ENCODE data around the gene PCCA.
"Not testable (repeated sequence)": the region's sequence is repeated elsewhere in the genome, so short reads cannot be mapped to it uniquely, and the experiment has no call there.

Gene PCCA

DNA sequence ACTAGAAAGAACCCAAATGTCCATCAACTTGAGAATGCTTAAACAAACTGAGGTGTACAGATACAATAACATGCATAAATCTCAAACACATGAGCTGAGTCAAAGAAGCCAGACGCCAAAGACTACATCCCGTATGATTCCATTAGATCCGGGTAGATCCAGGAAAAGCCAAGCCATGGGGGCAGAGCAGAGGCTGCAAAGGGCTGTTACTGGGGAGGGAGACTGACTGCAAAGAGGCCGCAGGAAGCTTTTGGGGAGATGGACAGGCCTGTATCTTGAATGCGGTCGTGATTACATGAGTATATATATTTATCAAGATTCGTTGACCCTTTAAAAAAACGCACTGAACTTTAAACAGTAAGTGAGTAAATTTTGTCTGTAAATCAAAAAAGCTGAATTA is 471.0 kb downstream of the PCCA start:
- DNase-seq: no peak

- DNase-seq: no peak
These were observed 471.7 kb downstream of the PCCA start for GRCh38 chr13:100560498-100561157.

DNA sequence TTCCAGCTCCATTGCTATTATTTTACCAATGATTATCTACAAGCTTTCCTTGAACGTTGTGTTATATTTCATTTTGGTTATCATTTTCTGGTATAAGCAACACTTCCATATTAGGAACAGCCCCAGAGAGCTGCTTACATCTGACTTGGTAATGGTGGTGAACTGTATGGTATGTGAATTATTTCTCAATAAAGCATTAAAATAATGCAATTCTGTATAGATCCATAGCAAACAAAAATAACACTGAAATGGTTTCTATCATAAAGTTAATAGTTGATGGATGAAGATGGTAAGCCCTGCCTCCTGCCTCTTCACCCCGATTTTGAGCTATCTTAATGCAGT is 472.2 kb downstream of the PCCA start:
- no peak for DNase-seq

- no peak for DNase-seq
These were observed 472.8 kb downstream of the PCCA start for GRCh38 chr13:100561599-100562204.

DNA sequence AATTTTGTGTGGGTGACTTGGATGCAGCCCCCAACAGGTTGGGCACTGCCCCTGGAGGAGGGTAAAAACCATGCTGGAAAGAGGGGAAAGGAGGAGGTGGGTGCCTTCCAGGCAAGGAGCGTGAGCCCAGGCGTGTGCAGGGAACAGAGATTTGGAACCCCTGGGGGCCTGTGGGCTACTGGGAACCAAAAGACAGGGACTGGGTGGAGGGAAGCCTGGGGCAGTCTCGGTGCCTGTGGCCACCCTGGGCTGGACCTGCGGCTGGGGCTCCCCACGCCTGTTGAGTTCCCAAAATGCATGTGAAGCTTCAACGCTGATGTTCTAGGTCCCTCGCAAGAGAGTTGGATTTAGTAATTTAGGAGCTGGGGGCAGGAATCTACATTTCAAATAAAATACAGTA is 474.9 kb downstream of the PCCA start:
- DNase-seq: no peak

DNA sequence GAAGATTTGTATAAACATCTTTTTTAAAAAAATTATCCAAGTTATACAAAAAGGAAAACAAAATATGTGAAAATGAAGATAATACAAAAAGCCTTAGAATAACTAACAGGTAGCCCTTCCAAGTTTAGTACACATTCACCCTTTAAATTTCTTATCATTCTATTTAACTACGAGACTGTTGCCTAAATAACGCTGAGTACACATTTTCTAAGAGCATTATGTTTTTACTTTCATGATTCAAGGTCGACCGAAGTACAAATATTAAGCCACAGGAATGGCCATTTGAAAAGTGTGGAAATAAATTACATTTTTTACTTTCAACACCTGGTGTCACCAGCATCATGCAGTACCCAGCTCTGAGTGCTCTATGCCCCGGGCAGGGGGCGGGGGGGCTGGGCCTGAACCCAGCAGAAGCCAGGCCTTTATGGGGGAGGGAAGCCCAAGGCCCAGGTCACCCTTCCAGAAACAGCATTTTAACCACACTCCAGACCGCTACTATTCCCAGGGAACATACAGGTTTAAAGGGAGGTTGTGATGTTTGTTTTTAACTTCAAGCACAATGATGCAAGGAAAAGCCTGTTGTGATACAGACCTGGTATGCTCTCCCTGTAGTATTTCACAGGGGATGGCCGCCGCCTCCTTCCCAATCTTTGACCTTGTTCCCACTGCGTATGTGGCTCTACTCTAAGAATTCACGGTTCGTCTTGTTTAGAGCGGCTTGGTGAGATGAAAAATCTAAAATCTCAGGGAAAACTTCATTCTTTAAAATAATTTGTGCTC is 475.7 kb downstream of the PCCA start:
- DNase-seq: no peak

GRCh38 chr13:100565286-100565685 is 476.4 kb downstream of the PCCA start:
- DNase-seq: no peak

DNA sequence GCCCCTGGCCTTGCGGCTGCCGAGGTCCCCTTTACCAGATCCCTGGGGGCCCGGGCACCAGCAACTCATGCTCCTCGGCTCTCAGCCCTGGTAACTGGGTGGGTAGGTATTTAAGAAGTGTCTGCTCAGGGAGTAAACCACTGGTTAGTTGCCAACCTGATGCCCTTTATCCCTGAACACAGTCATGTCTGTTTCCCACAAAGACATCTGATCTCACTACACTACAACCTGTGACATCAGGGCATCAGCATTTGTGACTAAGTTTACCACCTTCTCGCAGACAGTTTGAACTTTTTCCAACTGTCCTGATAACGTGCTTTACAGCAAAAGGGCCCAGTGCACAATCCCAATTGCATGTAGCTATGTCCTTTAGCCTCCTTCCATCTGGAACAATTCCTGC is 477.6 kb downstream of the PCCA start:
- no peak for DNase-seq

DNA sequence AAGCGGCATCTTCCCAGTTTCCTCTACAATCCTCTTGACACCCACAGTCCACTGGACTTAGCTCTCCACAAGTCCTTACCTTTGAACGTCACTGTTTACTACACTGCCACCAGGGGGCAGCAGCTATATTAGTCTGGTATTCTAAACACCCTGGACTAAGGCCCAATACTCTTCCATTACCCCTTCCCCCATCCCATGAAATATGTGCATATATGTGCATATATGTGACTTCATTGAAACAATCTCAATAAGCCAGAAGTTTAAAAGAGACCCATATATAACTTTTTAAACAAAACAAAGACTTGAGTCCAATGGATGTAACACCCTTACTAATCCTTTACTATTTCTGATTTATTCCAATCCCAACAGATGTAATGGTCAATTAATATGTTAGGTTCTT is 484.2 kb downstream of the PCCA start:
- peak; percentile 89 for DNase-seq

- DNase-seq: not testable (repeated sequence)
These were observed 488.3 kb downstream of the PCCA start for GRCh38 chr13:100577239-100577638.

Data from activated effector memory CD4-positive, alpha-beta T cell treated with anti-CD3 and anti-CD28 coated beads, Interleukin-2, amount 50 U/mL, for 16 hours (primary cell).